Vagina (tissue), 2 donors: ENCODE data around the gene ZNF586. TPM values are rescaled to one million over a fixed set of nuclear protein-coding genes. Genes with fewer than 3 reads are reported as not detected.

ENCODE experiments used
- DNase-seq, 2 donors: peaks; one replicate each; pipeline ENCODE4 v3.0.0-alpha.2; 2017; ENCODE audit errors: extremely low spot score in 2 of 2
- H3K27ac ChIP-seq: fragments of 200-600 bp; sonication (generic); one replicate; pipeline ENCODE4 v1.5.1; 2019
- H3K27me3 ChIP-seq: fragments of 200-600 bp; sonication (generic); one replicate; pipeline ENCODE4 v1.5.1; 2019
- H3K36me3 ChIP-seq, 2 donors: fragments of 200-600 bp; sonication (generic); one replicate each; pipeline ENCODE4 v1.5.1; 2017 to 2019
- H3K4me1 ChIP-seq: fragments of 200-600 bp; sonication (generic); one replicate; pipeline ENCODE4 v1.5.1; 2019
- H3K4me3 ChIP-seq, 2 donors: fragments of 200-600 bp; sonication (generic); 1 replicate in 1 of 2; 2 replicates in 1 of 2; pipeline ENCODE4 v1.5.1; 2016 to 2019
- H3K9me3 ChIP-seq: fragments of 200-600 bp; sonication (generic); one replicate; pipeline ENCODE4 v1.5.1; 2019
- CTCF ChIP-seq, 3 experiments: fragments of 450-650 bp in 2 of 3; fragments of 200-600 bp in 1 of 3; sonication (generic) in 1 of 3; IDR thresholded peaks; one replicate each; pipeline ENCODE4 v1.5.1; 2017 to 2019; ENCODE audit warnings: antibody characterized with exemption in 3 of 3, mild to moderate bottlenecking in 2 of 3, moderate library complexity in 2 of 3
- POLR2A ChIP-seq, 2 donors: fragments of 450-650 bp; IDR thresholded peaks; one replicate each; pipeline ENCODE4 v1.6.1; 2017; ENCODE audit warnings: antibody characterized with exemption in 2 of 2, mild to moderate bottlenecking in 2 of 2, moderate library complexity in 2 of 2
- POLR2AphosphoS5 ChIP-seq, 2 donors: sonication (generic); formaldehyde crosslinking; IDR thresholded peaks; one replicate each; pipeline ENCODE4 v1.9.0; 2017; ENCODE audit warnings: antibody characterized with exemption in 2 of 2, mild to moderate bottlenecking in 2 of 2, low read depth in 1 of 2; ENCODE audit not compliant: insufficient read depth in 1 of 2
- intact Hi-C: fragments of 100-400 bp; cut with DNase I; formaldehyde crosslinking; loops from one replicate; pipeline ENCODE4 v1.15.1; 2023
- total RNA-seq: library from RNA; depleted of rRNA; stranded (reverse); fragments of >200 nt; gene quantifications from one replicate; pipeline ENCODE4 v1.2.3, GENCODE V29; 2016

ZNF586 gene
- total RNA-seq, 1 donor from 2014 or later = 24.3 TPM

DNA sequence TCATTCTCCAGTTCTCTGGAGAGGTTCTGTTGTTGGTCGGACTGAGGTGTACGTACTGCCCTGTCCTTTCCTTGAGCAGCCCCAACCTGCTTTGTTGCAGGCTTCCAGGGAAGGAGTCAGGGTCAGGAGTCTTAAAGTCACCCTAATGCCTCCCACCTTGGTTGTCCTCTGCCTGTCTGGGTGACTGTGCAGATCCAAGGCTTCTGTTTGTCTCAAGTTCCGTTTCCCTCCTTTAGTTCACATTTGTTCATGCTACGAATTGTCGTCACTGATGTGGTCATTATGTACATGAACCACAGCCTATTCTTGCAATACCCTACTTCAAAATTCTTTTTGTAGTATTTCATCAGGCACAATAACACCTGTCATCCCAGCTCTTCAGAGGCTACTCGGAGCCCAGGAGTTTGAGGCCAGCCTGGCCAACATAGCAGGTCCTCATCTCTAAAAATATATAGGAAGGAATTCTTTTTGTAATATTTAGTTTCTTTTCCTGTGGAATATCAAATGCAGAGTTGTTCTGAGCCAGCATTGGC lies 7.4 kb downstream of the ZNF586 start:
- H3K27ac ChIP-seq = no peak overlapping the region
- peaks cover 11 to 89% of the 10 kb centered on the region in 2 donors for H3K36me3 ChIP-seq
- DNase-seq = no peak
- intact Hi-C loops = no loop called here
- H3K27me3 ChIP-seq = no peaks in the 10 kb centered on the region
- no peak overlapping the region for H3K4me3 ChIP-seq
- TF ChIP-seq POLR2AphosphoS5 (IDR thresholded peaks at IDR 0.05; ENCODE audit: insufficient read depth in 1 of 2, low read depth in 1 of 2) (no peak), POLR2A (IDR thresholded peaks at IDR 0.05) (no peak), CTCF (IDR thresholded peaks at IDR 0.05) (no peak)
- no peaks in the 10 kb centered on the region for H3K4me1 ChIP-seq
- H3K9me3 ChIP-seq = peaks cover 60% of the 10 kb centered on the region

GRCh38 chr19:57778336-57778735 lies 8.9 kb downstream of the ZNF586 start:
- Histone ChIP-seq H3K27ac (no peak overlapping the region), H3K4me1 (no peaks in the 10 kb centered on the region), H3K9me3 (peaks cover 73% of the 10 kb centered on the region), H3K36me3 (peaks cover 11 to 88% of the 10 kb centered on the region in 2 donors), H3K27me3 (no peaks in the 10 kb centered on the region), H3K4me3 (no peak overlapping the region)
- intact Hi-C loops = no loop called here
- TF ChIP-seq POLR2A (IDR thresholded peaks at IDR 0.05) (no peak), CTCF (IDR thresholded peaks at IDR 0.05) (no peak), POLR2AphosphoS5 (IDR thresholded peaks at IDR 0.05; ENCODE audit: insufficient read depth in 1 of 2, low read depth in 1 of 2) (no peak)
- DNase-seq = no peak

GRCh38 chr19:57779220-57779845 lies 9.9 kb downstream of the ZNF586 start:
- no peak overlapping the region for H3K4me3 ChIP-seq
- no peaks in the 10 kb centered on the region for H3K27me3 ChIP-seq
- intact Hi-C loops = no loop called here
- no peaks in the 10 kb centered on the region for H3K4me1 ChIP-seq
- no peak for DNase-seq
- TF ChIP-seq CTCF (IDR thresholded peaks at IDR 0.05) = no peak
- TF ChIP-seq POLR2AphosphoS5 (IDR thresholded peaks at IDR 0.05; ENCODE audit: insufficient read depth in 1 of 2, low read depth in 1 of 2) = no peak
- TF ChIP-seq POLR2A (IDR thresholded peaks at IDR 0.05) = no peak
- H3K36me3 ChIP-seq = peaks cover 11 to 90% of the 10 kb centered on the region in 2 donors
- H3K27ac ChIP-seq = no peak overlapping the region
- peaks cover 72% of the 10 kb centered on the region for H3K9me3 ChIP-seq

DNA sequence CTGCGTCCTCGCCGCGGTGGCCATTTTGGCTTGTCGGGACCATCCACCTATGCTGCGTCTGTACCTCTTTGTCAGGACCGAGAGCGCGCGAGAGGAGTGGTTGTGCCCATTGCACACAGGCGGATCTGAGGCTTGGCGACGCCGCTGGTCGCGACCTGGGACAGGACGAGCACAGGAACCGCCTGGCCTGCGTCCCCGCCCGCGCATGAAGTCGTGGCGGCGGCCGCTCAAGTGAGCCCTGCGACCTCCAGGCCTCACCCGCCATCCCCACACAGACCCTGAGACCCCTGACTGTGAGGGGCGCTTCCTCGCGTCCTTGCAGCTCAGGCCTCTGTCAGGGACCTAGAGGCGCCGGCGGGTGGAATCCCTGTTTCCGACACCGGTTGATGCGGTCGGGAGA lies 16.8 kb downstream of the ZNF586 start:
- Histone ChIP-seq H3K27ac (no peak overlapping the region), H3K27me3 (no peaks in the 10 kb centered on the region), H3K9me3 (peaks cover 59% of the 10 kb centered on the region), H3K36me3 (peaks cover 0 to 61% of the 10 kb centered on the region in 2 donors), H3K4me3 (peak overlapping the region in 1 of 2 donors; percentile 11), H3K4me1 (no peaks in the 10 kb centered on the region)
- TF ChIP-seq POLR2A (IDR thresholded peaks at IDR 0.05) (no peak), POLR2AphosphoS5 (IDR thresholded peaks at IDR 0.05; ENCODE audit: insufficient read depth in 1 of 2, low read depth in 1 of 2) (no peak), CTCF (IDR thresholded peaks at IDR 0.05) (no peak)
- intact Hi-C loops = no loop called here
- DNase-seq = no peak

DNA sequence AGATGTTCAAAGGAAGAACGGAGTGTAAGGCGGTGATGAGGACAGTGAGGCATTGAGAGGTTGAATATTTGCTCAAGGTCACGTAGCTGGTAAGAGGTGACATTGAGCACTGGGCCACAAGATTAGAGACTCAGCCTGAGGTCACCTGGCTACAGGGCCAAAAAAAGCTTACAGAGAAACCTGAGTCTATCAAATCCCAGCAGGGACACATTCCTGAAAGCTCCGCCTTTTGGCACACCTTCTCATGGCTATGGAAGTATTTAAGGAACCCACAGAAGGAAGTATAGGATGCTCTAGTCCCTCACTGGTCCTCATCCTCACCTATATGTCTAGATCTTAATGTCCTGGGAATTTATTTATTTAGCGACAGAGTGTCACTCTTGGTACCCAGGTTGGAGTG lies 17.4 kb downstream of the ZNF586 start:
- Histone ChIP-seq H3K4me3 (no peak overlapping the region), H3K27ac (no peak overlapping the region), H3K9me3 (peaks cover 59% of the 10 kb centered on the region), H3K4me1 (no peaks in the 10 kb centered on the region), H3K36me3 (peaks cover 0 to 61% of the 10 kb centered on the region in 2 donors), H3K27me3 (no peaks in the 10 kb centered on the region)
- intact Hi-C loops = no loop called here
- TF ChIP-seq POLR2AphosphoS5 (IDR thresholded peaks at IDR 0.05; ENCODE audit: insufficient read depth in 1 of 2, low read depth in 1 of 2) = no peak
- no peak for TF ChIP-seq POLR2A (IDR thresholded peaks at IDR 0.05)
- TF ChIP-seq CTCF (IDR thresholded peaks at IDR 0.05) = no peak
- no peak for DNase-seq
